NCI-H345 treated with DMSO at 0.1 percent for 48 hours (cell line): ENCODE results near the gene DUS2.
A peak's percentile ranks its signal among the peaks of the same experiment; 100 is the strongest.
"Not testable (repeated sequence)": the region's sequence is repeated elsewhere in the genome, so short reads cannot be mapped to it uniquely, and the experiment has no call there.

Experiments
- DNase-seq: peaks from one replicate; lab custom pipeline; 2025; ENCODE audit not compliant: unreplicated experiment; lab: John Stamatoyannopoulos, UW

DUS2 gene

GRCh38 chr16:68089067-68089466 lies 66.0 kb downstream of the DUS2 start:
- DNase-seq: no peak

GRCh38 chr16:68090130-68090529 lies 67.0 kb downstream of the DUS2 start:
- DNase-seq: no peak

- DNase-seq: no peak
Observed at GRCh38 chr16:68090533-68090932, 67.4 kb downstream of the DUS2 start.

- peak; percentile 94 for DNase-seq
Observed at GRCh38 chr16:68091380-68092261, 68.5 kb downstream of the DUS2 start.

GRCh38 chr16:68092275-68092674 lies 69.2 kb downstream of the DUS2 start:
- not testable (repeated sequence) for DNase-seq

GRCh38 chr16:68093816-68094613 lies 70.9 kb downstream of the DUS2 start:
- no peak for DNase-seq

- DNase-seq: no peak
Observed at GRCh38 chr16:68094614-68094934, 71.5 kb downstream of the DUS2 start.

GRCh38 chr16:68096491-68096890 lies 73.4 kb downstream of the DUS2 start:
- DNase-seq: no peak

GRCh38 chr16:68097088-68097487 lies 74.0 kb downstream of the DUS2 start:
- DNase-seq: no peak

- no peak for DNase-seq
Observed at GRCh38 chr16:68097895-68098294, 74.8 kb downstream of the DUS2 start.

- DNase-seq: no peak
Observed at GRCh38 chr16:68100488-68100887, 77.4 kb downstream of the DUS2 start.

GRCh38 chr16:68105611-68106010 lies 82.5 kb downstream of the DUS2 start:
- no peak for DNase-seq

GRCh38 chr16:68107230-68107928 lies 84.3 kb downstream of the DUS2 start:
- not testable (repeated sequence) for DNase-seq

GRCh38 chr16:68109156-68109555 lies 86.1 kb downstream of the DUS2 start:
- not testable (repeated sequence) for DNase-seq

- DNase-seq: not testable (repeated sequence)
Observed at GRCh38 chr16:68110611-68111010, 87.5 kb downstream of the DUS2 start.

- no peak for DNase-seq
Observed at GRCh38 chr16:68111379-68111778, 88.3 kb downstream of the DUS2 start.

- DNase-seq: no peak
Observed at GRCh38 chr16:68113059-68113761, 90.1 kb downstream of the DUS2 start.

GRCh38 chr16:68113765-68114240 lies 90.7 kb downstream of the DUS2 start:
- DNase-seq: no peak

- not testable (repeated sequence) for DNase-seq
Observed at GRCh38 chr16:68114939-68115338, 91.9 kb downstream of the DUS2 start.

- DNase-seq: no peak
Observed at GRCh38 chr16:68115851-68116250, 92.8 kb downstream of the DUS2 start.
